GM21423 (cell line): ENCODE data around the gene NKX6-1.

ENCODE experiments used
- ATAC-seq: cut with Tn5 transposase; IDR thresholded peaks from one replicate; pipeline ENCODE4 v1.9.1; 2021; ENCODE audit warnings: mild to moderate bottlenecking, moderate library complexity; ENCODE audit not compliant: unreplicated experiment

The NKX6-1 gene

GRCh38 chr4:84499624-84499982 lies 511 bp upstream of the NKX6-1 start:
- no peak for ATAC-seq

- ATAC-seq, result no peak
Observed at GRCh38 chr4:84498203-84498934, 723 bp downstream of the NKX6-1 start.

GRCh38 chr4:84497504-84498202 lies 1.4 kb downstream of the NKX6-1 start:
- ATAC-seq, result no peak

DNA sequence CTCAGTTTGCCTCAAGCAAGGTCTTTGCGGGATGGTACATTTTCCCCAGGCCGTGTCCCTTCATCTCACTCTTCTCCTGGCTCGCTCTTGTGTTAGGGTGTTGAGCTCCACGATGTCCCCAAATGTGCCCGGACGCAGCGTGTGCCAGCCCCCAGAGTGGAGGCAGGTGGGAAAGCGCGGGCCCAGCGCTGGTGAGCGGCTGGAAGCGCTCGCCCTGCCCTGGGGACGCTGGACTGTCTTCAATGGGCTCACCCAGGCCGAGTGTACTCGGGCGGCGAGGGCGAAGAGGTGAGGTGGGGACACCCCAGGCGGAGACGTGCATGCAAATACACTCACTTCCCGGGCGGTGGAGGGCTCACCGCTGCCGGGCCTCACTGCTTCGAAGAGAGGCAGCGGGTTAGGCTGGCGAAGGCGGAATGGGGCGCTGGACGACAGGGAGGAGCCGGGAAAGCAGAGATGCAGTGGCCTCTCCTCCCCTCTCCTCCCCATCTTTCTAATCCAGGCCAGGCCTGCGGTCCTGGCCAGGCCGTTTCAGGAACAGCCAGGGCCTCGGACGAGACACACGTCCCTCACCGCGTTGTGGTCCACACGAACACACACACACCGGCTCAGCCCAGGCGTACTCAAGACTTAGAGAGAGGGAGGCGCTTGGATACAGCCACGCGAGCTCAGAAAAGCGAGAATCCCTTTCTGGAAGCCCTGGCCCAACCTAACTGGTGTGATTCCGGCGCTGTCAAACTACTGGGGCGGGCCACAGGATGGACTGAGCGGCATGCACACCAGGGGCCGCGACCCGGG lies 2.2 kb downstream of the NKX6-1 start:
- ATAC-seq, result no peak

DNA sequence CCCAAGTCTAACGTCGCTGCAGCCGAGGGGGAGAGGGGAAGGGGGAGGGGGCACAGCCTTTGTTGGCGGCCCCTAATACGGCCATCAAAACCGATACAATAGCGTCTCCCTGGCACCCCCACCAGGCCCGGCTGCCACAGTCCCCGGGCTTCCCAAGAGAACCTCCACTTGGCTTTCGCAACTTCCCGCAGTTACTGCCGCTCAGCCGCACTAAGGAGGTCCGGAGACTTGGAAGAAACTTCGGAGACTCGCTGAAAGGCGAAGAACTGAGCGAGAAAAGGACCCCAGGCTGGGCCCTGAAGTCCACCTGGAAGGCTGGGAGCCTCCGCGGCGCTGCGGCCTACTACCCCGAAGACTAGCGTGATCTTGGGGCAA lies 2.8 kb downstream of the NKX6-1 start:
- ATAC-seq, result no peak

DNA sequence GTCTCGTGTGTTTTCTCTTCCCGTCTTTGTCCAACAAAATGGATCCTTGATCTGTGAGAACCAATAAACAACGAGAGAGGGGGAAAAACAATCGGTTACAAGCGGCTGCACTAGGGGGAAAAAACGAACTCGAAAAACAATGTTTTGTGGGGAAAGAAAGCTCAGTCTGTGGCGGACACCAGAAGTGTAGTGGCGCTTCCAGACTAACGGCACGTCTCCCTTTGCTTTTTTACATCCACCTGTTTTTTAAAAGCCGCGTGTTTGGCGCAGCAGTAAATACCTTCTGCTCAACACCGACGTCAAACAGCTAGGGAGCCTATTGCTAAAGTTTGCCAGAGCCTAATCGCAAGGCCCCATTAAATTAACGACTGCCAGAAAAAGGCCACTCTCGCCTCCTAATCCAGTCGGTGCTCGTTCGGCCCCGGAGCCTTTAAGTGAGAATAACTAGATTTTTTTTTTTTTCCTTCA lies 3.3 kb downstream of the NKX6-1 start:
- no peak for ATAC-seq

GRCh38 chr4:84495118-84495793 lies 3.8 kb downstream of the NKX6-1 start:
- ATAC-seq, result no peak

- ATAC-seq, result no peak
Observed at GRCh38 chr4:84494531-84494930, 4.6 kb downstream of the NKX6-1 start.

DNA sequence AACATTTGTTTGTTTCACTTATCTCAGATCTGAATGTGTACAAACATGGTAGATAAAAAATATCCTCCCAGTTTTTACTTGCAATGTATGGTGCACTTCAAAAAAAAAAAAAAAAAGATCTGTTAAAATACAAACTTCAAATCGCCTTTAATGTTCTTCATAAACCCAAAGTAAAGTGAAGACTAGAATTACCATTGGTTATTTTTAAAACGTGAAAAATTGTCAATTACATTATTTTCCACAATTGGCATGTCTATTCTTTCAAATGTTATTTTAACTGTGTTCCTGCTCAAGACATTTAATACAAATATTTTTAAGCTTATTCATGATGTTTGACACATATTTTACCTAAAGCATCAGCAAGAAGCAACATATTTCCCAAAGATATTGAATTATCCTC lies 5.0 kb downstream of the NKX6-1 start:
- ATAC-seq, result no peak

GRCh38 chr4:84493092-84493850 lies 5.8 kb downstream of the NKX6-1 start:
- ATAC-seq, result no peak

DNA sequence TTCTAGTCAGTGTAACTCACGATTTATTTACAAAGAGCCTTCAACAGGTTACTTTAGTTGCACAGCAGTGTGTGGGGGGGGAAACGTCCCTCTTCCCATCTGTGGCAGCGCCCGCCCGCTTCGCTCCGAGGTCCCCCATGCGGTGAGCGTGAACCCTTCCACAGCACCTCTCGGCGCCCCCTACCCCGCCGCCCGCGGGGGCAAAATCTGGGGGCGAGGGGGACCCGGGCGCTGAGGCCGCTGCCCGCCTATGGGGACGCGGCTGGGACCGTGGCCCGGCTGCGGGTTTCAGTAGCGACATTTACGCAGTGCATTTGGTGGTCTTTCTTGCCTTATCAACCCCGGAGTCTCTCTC lies 6.4 kb downstream of the NKX6-1 start:
- ATAC-seq, result no peak

GRCh38 chr4:84492290-84492689 lies 6.8 kb downstream of the NKX6-1 start:
- ATAC-seq, result no peak

DNA sequence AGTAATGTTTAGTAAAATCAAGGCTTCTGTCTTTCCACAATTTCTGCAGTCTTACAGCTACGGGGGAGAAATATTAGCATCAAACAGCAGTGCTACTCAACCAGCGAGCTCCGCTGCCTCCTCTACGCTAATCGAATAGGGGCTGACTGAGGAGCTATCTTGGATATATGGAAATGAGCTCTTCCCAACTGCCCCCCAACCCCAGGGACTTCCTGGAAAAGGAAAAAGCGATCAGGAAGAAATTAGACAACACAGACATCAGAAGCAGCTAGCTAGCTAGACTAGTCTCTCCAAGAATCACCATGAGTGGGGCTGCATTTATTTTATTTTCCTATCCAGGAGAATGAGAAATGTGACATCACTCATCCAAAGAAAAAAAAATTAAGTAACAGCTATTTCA lies 7.6 kb downstream of the NKX6-1 start:
- no peak for ATAC-seq

DNA sequence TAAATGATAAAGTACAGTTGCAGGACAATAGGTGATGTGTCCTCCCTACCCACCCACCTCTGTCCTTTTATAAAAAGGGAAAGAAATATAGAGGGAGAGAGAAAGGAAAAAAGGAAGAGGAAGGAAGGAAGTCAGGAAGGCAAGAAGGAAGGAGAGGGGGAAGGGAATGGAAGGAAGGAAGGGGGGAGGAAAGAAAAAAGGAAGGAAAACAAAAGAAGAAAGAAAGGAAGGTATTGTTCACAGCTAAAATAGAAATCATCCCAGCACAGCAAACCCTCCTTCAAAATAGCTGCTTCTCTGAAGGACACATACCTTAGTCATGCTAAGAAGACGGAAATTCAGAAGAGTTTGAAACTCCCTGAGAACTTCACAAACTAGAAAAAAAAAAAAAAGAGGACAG lies 8.4 kb downstream of the NKX6-1 start:
- ATAC-seq, result no peak

DNA sequence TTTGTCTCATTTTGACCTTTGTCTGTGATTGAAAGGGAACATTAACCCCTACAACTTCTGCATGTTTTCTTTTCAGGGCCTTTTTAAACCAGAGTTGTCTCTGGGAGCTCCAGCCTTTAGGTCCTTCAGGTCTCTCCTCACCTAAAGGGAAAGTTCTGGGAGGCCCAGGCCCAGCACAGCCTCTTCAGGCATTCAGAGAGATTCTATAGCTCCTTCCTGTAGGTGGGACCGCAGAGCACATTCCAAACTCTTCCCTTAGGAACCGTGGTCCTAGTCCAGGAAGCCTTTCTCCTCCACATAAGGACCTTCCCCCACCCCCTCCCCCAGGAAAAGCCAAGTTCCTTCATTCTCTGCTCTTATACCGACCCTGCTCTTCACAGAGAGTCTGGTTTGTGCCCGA lies 14.9 kb downstream of the NKX6-1 start:
- ATAC-seq, result no peak

DNA sequence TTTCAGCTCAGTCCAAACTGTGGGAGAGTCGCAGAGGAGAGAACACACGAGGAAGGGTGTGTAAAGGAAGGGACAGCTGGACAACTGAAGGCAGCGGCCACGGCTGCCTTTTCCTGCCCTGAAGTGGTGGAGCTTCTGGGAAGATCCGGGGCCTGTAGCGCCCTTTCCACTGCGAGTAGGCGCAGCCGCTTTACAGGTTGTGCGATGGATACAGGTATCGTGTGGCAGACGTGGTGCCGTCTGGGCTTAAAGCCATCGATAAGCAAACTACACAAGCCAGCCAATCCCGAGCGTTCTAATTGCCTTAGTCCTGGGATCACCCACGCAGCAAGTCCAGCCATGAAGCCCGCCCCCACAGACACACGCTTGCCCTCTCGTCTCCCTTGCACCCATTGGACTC lies 15.4 kb downstream of the NKX6-1 start:
- no peak for ATAC-seq

DNA sequence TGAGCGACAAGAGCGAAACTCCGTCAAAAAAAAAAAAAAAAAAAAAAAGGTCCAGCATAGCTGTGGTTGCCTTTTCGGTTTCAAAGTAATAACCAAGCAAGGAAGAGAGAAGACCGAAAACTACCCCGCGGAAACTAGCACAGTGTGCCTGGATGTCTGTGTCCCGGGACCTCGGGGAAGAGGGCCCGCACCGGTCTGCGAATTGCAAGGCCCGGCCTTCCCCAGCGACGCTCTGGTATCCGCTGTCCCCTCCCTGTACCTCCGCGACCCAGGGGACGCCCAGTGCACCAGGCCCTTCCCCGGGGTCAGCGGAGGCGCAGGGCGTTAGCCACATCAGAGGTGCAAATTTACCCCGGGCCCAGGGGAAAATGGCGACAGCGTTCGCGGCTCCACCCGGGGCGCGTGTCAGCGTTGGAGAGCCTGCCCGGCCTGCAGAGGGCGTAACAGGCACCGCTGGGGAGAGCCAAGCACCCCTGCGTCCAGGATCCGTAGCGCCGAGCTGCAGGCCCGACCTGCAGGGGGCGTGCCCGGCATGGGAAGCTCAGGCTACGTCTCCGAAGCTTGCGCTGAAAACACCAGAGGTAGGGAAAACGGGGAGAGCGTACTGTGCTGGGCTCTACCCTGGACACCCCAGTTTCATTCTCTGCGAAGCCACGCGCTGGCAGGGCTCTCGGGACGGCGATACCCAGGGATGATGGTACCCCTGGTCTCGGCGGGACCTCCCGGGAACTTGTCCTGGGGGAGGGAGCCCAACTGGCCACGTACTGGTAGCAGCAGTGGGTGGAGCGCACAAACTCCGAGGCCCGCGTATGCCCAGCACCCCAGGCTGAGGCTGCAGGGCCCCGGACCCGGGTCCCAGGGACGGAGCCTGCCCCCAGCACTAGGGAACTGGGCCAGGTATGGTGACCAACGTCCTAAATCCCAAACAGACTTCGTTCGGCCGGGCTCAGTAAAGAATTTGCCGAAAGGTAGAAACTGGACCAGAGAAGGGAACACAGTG lies 16.2 kb downstream of the NKX6-1 start:
- no peak for ATAC-seq

- ATAC-seq, result no peak
Observed at GRCh38 chr4:84481860-84482245, 17.2 kb downstream of the NKX6-1 start.

GRCh38 chr4:84481077-84481859 lies 17.8 kb downstream of the NKX6-1 start:
- no peak for ATAC-seq
